GM19324 (cell line): ENCODE results near the gene SEMA4G.

Source experiments
- ATAC-seq: cut with Tn5 transposase; IDR thresholded peaks from one replicate; pipeline ENCODE4 v1.9.1; 2021; ENCODE audit warnings: mild to moderate bottlenecking, moderate library complexity; ENCODE audit not compliant: unreplicated experiment, low FRiP score

The SEMA4G gene, protein sequence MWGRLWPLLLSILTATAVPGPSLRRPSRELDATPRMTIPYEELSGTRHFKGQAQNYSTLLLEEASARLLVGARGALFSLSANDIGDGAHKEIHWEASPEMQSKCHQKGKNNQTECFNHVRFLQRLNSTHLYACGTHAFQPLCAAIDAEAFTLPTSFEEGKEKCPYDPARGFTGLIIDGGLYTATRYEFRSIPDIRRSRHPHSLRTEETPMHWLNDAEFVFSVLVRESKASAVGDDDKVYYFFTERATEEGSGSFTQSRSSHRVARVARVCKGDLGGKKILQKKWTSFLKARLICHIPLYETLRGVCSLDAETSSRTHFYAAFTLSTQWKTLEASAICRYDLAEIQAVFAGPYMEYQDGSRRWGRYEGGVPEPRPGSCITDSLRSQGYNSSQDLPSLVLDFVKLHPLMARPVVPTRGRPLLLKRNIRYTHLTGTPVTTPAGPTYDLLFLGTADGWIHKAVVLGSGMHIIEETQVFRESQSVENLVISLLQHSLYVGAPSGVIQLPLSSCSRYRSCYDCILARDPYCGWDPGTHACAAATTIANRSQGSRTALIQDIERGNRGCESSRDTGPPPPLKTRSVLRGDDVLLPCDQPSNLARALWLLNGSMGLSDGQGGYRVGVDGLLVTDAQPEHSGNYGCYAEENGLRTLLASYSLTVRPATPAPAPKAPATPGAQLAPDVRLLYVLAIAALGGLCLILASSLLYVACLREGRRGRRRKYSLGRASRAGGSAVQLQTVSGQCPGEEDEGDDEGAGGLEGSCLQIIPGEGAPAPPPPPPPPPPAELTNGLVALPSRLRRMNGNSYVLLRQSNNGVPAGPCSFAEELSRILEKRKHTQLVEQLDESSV

DNA sequence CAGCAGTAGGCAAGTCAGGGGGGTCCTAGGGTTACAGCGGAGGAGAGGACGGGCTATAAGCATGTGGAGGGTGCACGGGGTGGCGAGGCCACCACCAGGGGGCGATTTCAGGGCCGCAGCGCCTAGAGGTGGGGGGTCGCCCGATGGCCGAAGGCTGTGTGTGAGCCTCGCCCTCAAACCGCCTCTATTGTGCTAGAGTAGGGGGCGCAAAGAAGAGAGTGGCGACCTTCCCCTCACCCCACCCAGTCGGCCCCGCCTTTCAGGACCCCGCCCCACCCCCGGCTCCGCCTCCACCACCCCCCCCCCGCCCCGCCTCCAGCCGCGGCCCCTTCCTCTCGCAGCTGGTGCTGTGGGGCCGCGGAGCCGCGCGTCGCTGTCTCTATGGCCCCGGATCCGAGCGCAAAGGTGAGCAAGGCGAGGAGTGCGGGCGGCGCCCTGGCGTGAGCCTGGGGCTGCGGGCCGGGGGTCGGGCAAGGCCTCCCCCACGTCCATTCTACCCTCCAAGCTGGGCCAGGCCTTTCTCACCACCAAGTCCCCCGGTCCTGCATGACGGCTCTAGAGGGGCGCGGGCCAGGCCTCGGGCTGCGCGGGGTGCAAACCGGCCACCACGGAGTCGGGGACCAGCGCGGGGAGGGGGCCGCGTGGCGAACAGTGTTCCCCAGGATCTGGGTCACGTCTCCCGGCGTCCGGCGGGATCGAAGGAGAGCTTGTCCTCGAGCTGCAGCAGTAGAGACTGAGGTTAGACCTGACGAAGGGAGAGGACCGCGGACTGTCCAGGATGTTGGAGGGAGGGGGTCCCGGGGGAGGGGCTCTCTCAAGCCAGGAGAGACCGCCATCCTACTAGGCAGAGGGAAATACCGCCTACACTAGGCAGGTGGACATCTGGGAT, at the start of gene SEMA4G:
Gene SEMA4G (plus strand): TSS at position 318 of the 889 bp plus-strand sequence. CDS start 3,409 bp downstream, outside the sequence.
- ATAC-seq, result no peak

DNA sequence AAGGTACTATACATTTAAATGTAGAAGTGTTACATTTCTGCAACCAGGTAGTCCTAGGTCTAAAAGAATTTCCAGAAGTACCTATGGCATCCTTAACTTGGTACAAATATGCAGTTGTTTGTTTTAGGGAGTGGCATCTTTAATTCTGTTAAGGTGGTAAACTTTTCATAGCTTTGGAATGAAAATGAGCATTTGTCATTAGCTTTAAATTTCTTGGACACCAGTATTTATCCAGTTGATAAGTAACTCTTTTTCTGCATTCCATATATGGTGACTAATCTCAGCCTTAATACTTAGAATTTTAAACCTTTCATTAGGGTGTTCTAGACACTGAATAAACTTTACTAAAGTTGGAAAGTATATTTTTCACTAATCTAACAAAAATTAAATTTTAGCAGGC, 45.7 kb upstream of the SEMA4G start:
- no peak for ATAC-seq

DNA sequence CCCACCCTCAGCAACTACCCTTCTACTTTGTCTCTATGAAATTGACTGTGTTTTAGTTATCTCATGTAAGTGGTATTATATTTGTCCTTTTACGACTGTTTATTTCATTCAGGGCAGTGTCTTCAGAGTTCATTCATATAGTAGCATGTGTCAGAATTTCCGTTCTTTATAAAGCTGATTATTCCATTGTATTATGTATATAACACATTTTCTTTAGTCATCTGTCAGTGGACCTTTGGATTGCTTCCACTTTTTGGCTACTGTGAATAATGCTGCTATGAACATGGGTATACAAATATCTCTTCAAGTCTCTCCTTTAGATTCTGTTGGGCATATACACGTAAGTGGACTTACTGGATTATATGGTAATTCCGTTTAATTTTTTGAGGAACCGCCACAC, 42.0 kb upstream of the SEMA4G start:
- ATAC-seq, result no peak

DNA sequence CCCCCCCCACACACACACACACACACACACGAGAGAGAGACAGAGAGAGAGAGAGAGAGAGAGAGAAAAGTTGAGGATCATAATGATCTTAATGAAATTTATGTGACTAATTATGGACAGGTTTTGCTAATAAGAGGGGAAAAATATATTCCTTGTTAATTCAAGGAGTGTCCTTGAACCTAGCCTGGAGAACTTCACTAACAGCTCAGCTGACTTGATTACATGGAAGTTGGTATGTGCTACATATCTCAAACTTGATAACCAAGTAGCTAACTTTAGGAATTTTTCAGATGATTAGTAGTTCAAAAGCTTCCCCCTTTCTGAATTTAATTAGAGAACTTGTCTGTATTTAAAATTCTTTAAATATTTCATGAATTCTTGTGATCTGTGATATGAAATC, 41.3 kb upstream of the SEMA4G start:
- no peak for ATAC-seq

DNA sequence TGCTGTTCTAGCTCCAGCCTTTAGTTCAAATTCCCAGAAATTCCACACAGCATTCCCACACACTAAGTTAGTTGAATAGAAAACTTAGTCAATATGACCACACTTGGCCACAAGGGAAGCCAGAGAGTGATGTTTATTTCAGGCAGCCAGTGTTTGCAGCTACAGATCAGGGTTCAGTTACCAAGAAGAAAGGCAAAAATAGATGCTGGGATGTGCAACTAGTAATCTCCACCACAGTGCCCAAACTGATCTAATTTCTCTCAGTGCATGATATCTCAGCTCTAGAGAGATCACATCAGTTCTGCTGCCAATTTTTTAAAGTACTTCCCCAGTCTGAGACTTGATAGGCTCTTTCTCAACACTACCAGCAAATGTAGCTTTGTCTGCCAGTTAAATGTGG, 38.9 kb upstream of the SEMA4G start:
- ATAC-seq, result no peak

DNA sequence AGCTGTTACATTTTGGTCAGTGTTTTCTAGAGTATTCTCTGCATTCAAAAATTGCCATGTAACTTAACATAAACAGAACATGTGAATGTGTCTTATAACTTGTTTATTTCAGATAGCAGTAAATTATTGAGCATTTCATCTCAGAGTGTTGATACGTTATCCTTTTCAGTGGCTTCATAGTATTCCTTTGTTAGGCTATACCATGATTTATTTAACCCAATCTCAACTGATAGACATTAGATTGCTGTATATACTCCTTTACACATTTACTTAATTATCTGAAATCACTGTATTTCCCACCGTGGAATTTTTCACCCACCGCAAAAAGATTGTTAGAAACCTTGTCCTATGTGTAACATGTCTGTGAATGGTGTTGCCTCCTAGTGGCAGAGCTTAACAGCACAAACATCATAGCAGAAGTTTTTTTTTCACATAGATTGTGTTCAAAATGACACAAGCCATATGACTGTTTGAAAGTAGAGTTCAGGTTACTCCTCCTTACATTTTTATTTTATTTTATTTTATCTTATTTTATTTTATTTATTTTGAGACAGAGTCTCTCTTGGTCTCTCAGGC, 35.1 kb upstream of the SEMA4G start:
- no peak for ATAC-seq

DNA sequence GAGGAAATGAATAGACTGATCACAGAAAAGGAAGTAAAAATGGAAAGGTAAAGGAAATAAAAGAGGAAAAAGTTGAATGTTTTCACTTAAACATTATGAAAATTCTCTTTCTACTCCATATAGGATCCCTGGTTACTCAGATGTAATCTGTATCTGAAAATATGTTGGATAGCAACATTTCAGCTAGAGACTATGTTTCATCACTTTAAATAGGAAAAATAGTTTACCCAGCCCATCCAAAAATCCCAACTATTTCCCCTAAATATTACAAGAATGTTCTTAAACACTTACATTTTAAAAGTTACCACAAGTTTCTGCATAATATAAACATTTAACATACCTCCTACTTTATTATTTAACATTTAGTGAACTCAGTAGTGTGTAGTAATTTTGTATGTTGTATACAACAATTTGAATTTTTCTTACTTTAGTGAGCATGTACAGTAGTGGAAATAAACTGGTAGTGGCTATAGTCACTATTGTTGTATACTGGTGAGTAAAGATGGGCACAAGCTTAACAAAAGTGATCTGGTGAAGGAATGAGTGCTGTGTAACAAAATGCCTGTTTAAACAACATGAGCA, 29.4 kb upstream of the SEMA4G start:
- ATAC-seq, result no peak

DNA sequence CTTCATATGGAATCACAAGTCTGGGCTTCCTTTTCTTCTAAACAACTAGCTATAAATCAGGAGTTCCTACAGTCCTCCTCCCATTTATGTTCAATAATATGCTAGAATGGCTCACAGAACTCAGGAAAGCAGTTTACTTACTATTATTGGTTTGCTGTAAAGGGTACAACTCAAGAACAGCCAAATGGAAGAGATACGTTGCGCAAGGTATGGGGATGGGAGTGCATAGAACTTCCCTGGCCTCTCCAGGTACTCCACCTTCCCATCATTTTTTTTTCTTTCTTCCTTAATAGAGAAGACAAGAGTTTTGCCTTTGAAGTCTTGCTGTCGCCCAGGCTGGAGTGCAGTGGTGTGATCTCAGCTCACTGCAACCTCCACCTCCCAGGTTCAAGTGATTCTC, 27.1 kb upstream of the SEMA4G start:
- ATAC-seq, result no peak

DNA sequence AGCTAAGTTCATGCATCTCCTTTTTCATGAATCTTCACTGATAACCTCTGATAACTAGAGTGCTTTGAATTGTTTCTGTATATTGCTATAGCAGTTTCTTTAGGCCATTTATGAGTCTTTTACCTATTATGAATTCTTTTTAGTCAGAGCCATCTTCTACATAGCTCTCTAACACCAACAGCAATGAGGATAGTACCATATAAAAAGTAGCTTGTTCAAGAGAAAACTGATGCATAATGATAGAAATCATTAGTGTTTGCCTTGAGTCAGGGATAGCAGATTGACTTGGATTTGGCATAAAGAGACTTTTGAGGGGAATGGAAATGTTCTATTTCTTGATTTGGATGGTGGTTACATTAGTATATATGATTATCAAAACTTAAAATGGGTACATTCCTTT, 25.8 kb upstream of the SEMA4G start:
- no peak for ATAC-seq

DNA sequence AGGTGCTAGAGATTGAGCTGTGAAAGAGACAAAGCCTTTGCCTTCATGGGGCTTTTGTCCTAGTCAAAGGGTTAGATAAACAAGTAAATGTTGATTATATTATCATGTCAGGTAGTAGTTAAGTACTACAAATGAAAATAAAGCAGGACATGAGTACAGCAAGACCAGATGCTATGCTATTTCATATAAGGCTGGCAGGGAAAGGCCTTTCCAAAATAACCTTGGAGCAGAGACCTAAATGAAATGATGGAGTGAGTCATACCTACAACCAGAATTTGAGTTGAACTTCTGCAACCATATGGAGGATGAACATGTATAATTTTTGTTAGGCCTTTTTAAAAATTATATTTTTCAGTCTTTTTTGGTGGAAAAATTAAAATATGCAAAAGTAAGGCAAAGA, 23.6 kb upstream of the SEMA4G start:
- no peak for ATAC-seq

DNA sequence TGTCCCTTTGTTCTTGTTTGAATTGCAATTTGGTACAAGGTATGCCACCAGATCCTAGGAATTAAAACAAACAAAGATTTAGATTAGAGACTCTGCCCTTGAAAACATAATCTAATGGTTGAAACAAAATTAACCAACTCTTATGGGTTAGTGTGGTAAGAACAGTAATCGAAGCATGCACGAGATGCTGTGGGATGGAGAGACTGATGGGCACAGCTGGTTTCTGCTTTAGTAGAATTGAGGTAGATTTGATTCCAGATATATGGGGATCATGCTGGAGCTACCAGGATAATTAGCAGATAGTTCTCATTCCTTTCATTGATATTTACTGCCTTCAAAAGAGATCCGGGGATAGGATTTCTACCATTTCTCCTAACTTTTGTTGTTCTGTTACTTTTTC, 20.4 kb upstream of the SEMA4G start:
- ATAC-seq, result no peak

DNA sequence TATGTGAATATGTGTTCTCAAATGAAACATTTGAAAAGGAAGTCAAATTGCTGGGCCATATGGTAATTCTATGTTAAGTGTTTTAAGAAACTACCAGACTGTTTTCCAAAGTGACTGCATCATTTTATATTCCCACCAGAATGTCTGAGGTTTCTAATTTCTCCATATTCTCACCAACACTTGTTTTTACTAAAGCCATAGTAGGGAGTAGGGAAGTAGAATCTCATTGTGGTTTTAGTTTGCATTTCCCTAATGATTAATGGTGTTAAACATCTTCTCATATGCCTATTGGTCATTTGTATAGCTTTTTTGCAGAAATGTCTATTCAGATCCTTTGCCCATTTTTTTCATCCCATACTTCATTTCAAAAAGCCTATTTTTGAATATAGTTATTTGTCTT, 9.1 kb upstream of the SEMA4G start:
- ATAC-seq, result no peak

DNA sequence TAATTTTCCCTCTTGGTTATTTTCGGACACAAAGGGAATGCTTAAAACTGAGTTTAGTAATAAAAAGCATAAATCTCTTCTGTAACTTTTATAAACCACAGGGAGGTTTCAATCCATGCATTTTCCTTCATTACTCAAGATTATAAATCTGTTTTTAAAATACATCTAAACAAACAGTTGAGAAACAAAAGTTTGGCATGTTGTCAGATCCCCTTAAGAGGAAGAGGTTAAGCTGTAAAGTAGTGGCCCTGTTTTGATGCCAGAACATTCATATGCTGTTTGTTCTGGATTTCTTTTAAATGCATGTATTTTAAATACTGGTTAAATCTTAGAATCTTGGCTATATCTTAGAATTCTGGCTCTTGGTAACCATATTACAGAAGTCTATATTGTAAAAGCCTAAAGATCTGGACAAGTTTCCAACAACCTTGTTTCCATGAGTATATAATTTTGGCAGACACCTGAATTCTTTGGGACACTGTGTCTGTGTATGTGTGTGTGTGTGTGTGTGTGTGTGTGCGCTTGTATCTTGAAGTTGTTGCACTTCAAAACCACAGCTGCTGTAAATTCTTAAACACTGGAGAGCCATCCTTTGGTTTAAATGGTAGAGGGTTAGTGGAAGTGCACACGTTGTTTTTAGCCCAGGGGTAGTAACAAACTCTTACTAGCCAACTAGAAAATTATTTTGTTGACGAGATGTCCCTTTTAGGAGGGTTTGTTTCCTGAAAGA, 6.8 kb upstream of the SEMA4G start:
- no peak for ATAC-seq

DNA sequence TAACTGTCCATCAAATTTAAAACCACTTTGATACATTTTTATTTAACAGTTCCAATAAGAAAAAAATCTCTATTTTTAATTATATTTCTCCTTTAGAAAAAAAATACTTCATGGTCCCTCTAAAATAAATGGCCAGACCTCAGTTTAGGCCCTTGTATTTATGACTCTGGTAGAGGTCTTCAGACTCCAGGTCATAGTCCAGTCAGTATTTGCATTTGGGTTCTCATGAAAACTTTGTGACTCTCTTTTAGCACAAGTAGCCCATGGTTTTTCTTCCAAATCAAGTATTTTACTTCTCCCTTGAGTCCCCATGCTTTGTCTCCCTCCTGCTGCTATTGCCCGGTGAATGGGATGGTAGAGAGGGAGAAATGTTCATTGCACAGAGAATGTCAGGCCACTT, 5.5 kb upstream of the SEMA4G start:
- no peak for ATAC-seq

DNA sequence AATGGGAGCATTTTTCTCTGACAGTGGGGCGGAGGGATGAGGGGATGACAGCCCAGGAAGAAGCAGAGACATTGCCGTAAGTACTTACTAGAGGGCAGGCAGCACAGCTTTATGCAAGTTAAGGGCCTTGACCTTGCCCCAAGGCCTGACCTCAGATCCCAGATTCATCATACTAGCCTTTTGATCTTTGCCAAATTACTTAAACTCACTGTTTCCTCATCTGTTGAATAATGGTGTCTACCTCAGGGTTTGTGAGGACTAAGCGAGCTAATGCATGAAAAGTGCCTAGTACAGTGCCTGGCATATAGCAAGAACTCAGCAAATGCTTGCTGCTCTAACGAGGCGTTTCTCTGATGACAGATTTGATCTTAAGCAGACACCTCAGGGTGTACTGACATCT, 3.5 kb upstream of the SEMA4G start:
- no peak for ATAC-seq

DNA sequence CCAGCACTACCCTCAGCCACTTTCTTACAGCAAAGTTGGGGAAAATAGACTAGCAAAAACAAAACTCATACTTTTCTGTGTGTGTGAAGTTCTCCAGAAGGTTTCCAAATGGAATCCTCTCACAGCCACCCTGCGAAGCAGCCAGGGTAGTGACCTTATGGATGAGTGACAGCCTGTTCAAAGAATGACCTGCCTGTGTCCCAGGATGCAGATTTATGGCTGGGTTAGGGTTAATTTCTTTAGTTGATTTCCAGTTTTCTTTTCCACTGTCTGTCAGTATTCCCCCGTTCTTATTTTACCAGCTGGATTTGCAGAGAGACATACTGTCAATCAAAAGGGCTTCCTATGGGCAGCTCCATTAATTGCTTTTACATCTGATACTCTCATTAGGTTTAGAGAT, 2.4 kb upstream of the SEMA4G start:
- ATAC-seq, result no peak

DNA sequence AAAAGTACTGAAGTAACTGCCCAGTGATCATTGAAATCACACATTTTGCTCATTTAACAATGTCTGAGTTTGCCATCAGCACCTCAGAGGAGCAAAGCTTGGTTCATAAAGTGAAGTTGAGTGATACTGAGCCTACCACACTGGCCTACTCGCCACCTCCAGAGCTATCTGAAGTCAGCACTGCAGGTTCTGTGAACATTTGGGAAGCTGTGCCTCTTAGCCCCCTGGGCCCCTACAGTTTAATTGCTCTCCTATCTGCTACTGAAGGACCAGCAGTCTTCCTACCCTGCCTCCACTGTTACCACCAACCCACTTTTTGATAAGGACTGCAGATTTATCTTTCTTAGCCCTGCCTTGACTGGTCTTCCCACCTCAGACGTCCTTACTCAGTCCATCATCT, 2.0 kb upstream of the SEMA4G start:
- ATAC-seq, result no peak

DNA sequence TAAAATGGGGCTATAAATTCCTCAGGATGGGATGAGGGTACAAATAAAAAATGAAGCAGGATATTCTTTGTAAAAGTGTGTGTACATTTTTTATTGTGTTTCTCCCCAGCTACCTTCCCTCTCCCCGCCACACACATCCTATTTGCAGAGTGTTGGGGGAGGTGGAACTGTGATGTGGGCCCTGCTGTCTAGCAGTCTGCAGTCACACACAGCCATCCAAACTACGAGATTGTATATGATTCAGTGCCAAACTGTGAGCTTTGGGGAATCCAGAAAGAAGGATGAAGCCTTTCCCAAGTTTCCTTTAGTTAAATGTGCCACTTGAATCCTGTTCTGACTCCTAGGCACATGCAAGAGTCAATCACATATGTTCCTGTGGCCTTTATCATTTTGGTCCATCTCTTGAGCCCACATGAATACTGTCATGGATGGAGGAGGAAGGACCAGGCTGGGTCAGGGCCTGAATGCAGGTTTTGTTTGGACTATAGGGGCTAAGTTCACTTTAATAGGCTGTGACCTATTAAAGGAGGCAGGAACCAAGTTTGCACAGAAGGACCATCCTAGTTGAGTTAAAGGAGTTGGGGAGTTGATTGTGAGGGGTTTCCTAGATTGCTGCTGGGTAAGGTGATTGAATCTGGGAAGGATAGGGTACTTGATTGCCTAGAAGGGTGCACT, 1.1 kb upstream of the SEMA4G start:
- no peak for ATAC-seq

DNA sequence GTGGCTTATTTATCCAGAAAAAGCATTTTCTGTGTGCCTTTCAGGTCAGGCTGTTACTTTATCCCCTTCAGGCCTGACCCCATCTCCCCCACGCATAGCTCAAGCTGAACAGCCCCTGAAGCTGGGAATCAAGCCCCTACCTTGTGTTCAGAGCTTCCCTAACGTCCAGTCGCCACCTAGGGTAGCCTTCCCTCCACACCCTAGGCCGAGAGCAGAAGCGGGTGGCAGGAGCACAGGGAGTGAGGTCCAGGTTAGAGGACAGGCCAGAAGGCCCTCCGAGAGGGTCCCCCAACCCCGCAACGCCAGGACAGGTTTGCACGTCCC, 479 bp upstream of the SEMA4G start:
- no peak for ATAC-seq
